ENCODE results near the gene SORCS2. TPM values are rescaled to one million over a fixed set of nuclear protein-coding genes. Genes with fewer than 3 reads are reported as not detected.

The SORCS2 gene
- total RNA-seq, 4 donors from 2014 or later: 0.26 to 17.1 (median 2.9) TPM

GRCh38 chr4:7709431-7709830 is 517.1 kb downstream of the SORCS2 start:
- H3K4me1 ChIP-seq: no peaks in the 10 kb centered on the region
- no peak overlapping the region for H3K4me3 ChIP-seq
- H3K9me3 ChIP-seq: no peaks in the 10 kb centered on the region
- intact Hi-C loops (cut with DNase I; ENCODE audit: low total_unique reads): no loop called here
- no peaks in the 10 kb centered on the region for H3K27me3 ChIP-seq
- H3K27ac ChIP-seq: no peak overlapping the region
- no peaks in the 10 kb centered on the region for H3K36me3 ChIP-seq
- no peak for DNase-seq
- TF ChIP-seq POLR2A (IDR thresholded peaks at IDR 0.05): no peak
- TF ChIP-seq, protein P1, sequence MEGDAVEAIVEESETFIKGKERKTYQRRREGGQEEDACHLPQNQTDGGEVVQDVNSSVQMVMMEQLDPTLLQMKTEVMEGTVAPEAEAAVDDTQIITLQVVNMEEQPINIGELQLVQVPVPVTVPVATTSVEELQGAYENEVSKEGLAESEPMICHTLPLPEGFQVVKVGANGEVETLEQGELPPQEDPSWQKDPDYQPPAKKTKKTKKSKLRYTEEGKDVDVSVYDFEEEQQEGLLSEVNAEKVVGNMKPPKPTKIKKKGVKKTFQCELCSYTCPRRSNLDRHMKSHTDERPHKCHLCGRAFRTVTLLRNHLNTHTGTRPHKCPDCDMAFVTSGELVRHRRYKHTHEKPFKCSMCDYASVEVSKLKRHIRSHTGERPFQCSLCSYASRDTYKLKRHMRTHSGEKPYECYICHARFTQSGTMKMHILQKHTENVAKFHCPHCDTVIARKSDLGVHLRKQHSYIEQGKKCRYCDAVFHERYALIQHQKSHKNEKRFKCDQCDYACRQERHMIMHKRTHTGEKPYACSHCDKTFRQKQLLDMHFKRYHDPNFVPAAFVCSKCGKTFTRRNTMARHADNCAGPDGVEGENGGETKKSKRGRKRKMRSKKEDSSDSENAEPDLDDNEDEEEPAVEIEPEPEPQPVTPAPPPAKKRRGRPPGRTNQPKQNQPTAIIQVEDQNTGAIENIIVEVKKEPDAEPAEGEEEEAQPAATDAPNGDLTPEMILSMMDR (IDR thresholded peaks at IDR 0.05): no peak

GRCh38 chr4:7710126-7710525 is 517.8 kb downstream of the SORCS2 start:
- Histone ChIP-seq H3K27me3 (no peaks in the 10 kb centered on the region), H3K4me1 (no peaks in the 10 kb centered on the region), H3K27ac (no peak overlapping the region), H3K4me3 (no peak overlapping the region), H3K9me3 (no peaks in the 10 kb centered on the region), H3K36me3 (no peaks in the 10 kb centered on the region)
- no peak for TF ChIP-seq POLR2A (IDR thresholded peaks at IDR 0.05)
- TF ChIP-seq, protein P1 (IDR thresholded peaks at IDR 0.05): no peak
- intact Hi-C loops (cut with DNase I; ENCODE audit: low total_unique reads): no loop called here
- DNase-seq: no peak

- intact Hi-C loops (cut with DNase I; ENCODE audit: low total_unique reads): no loop called here
- no peaks in the 10 kb centered on the region for H3K9me3 ChIP-seq
- TF ChIP-seq POLR2A (IDR thresholded peaks at IDR 0.05): no peak
- TF ChIP-seq, protein P1 (IDR thresholded peaks at IDR 0.05): no peak
- H3K4me1 ChIP-seq: no peaks in the 10 kb centered on the region
- DNase-seq: no peak
- H3K4me3 ChIP-seq: no peak overlapping the region
- H3K27me3 ChIP-seq: no peaks in the 10 kb centered on the region
- no peak overlapping the region for H3K27ac ChIP-seq
- no peaks in the 10 kb centered on the region for H3K36me3 ChIP-seq
Measured at GRCh38 chr4:7710576-7711306, 518.4 kb downstream of the SORCS2 start.

DNA sequence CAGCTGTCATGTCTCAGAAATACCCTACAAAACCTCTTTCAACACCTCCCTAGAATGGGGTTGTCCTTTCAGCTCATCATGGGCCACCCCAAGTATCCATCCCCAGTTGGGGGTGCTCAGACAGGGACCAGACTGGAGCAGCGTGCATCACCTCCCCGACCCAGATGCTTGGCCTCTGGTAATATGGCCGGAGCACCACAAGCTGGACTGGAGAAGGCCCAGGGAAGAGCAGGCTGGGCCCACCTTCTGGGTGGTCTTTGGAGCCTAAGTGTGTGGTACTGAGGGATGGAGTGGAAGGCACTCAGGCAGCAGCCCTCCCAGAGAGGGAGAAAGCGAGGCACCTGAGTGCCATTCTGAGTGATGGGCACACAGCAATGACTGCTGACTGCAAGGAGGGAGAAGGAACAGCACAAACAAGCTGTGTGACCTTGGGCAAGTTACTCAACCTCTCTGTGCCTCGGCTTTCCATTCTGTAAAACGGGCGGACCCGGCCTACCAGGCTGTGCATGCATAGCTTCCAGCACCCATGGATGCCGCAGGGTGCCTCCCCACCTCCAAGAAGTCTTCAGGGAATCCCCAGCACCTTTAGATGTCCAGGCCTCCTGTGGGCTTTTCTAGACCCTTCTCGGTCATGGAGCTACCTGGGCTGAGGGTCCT is 519.1 kb downstream of the SORCS2 start:
- H3K4me1 ChIP-seq: no peaks in the 10 kb centered on the region
- TF ChIP-seq POLR2A (IDR thresholded peaks at IDR 0.05): no peak
- TF ChIP-seq, protein P1 (IDR thresholded peaks at IDR 0.05): no peak
- H3K27ac ChIP-seq: no peak overlapping the region
- DNase-seq: no peak
- intact Hi-C loops (cut with DNase I; ENCODE audit: low total_unique reads): no loop called here
- H3K27me3 ChIP-seq: no peaks in the 10 kb centered on the region
- no peak overlapping the region for H3K4me3 ChIP-seq
- H3K36me3 ChIP-seq: no peaks in the 10 kb centered on the region
- H3K9me3 ChIP-seq: no peaks in the 10 kb centered on the region

DNA sequence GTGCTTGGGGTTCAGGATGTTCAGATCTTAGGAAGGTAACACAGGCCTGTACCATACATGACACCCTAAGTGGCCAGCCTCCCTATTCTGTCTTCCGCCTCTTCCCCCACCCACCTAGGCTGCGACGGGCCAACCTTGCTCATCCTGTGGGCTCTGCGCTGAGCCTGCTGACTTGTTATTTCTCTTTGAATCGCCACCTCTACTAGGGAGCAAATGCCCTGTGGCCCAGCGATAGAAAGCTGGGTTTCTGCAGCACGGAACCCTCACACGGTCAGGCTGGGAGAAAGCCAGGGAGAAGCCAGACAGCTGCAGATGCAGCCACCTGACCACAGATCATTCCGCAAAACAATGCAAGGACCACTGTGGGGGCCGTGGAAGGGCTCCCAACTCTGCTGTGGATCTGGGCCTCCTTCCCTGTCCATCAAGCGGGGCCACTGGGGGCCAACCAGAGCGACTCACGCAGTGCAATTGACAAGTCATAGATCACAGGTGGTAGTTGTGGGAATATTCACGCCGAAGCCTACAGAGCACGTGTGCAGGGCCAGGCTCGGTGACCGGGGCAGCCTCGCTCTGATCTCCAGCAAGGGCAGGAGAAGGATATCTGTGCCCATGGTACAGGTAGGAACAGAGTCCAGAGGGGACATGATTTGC is 519.8 kb downstream of the SORCS2 start:
- no peaks in the 10 kb centered on the region for H3K36me3 ChIP-seq
- H3K9me3 ChIP-seq: no peaks in the 10 kb centered on the region
- TF ChIP-seq, protein P1 (IDR thresholded peaks at IDR 0.05): no peak
- no peak for TF ChIP-seq POLR2A (IDR thresholded peaks at IDR 0.05)
- H3K27ac ChIP-seq: no peak overlapping the region
- no peaks in the 10 kb centered on the region for H3K27me3 ChIP-seq
- intact Hi-C loops (cut with DNase I; ENCODE audit: low total_unique reads): no loop called here
- no peak for DNase-seq
- no peaks in the 10 kb centered on the region for H3K4me1 ChIP-seq
- H3K4me3 ChIP-seq: no peak overlapping the region

Data from uterus (tissue), 4 donors.